RWPE2 (cell line): ENCODE measurements around the gene FAM171A2.
"Not testable (repeated sequence)": the region's sequence is repeated elsewhere in the genome, so short reads cannot be mapped to it uniquely, and the experiment has no call there.

Source experiments
- ATAC-seq: fragments of 200-7000 bp; cut with Tn5 transposase; 3 replicates; pipeline ENCODE4 v1.9.1; 2021; ENCODE audit warnings: low read depth
- DNase-seq: peaks from one replicate; pipeline ENCODE4 v3.0.0-alpha.2; 2020; ENCODE audit warnings: low spot score
- H3K27ac ChIP-seq: fragments of 450-650 bp; 2 replicates; pipeline ENCODE4 v1.5.1; 2017; ENCODE audit warnings: mild to moderate bottlenecking; ENCODE audit not compliant: poor library complexity, severe bottlenecking
- H3K27me3 ChIP-seq: fragments of 250-450 bp; sonication (Bioruptor Pico); 2 replicates; pipeline ENCODE4 v1.5.1; 2021; ENCODE audit warnings: mild to moderate bottlenecking, moderate library complexity; ENCODE audit not compliant: insufficient read depth, poor library complexity, severe bottlenecking
- H3K36me3 ChIP-seq: fragments of 250-450 bp; sonication (Bioruptor Pico); 2 replicates; pipeline ENCODE4 v1.5.1; 2020; ENCODE audit warnings: low read depth, mild to moderate bottlenecking, moderate library complexity
- H3K4me1 ChIP-seq: fragments of 250-450 bp; sonication (Bioruptor Pico); 2 replicates; pipeline ENCODE4 v1.5.1; 2021; ENCODE audit warnings: mild to moderate bottlenecking, moderate library complexity; ENCODE audit not compliant: insufficient read depth, poor library complexity, severe bottlenecking
- H3K4me3 ChIP-seq: fragments of 250-450 bp; sonication (Bioruptor Pico); 2 replicates; pipeline ENCODE4 v1.5.1; 2021; ENCODE audit warnings: mild to moderate bottlenecking, moderate library complexity; ENCODE audit not compliant: severe bottlenecking
- H3K9me3 ChIP-seq: fragments of 250-450 bp; sonication (Bioruptor Pico); 2 replicates; pipeline ENCODE4 v1.5.1; 2021; ENCODE audit warnings: mild to moderate bottlenecking, moderate library complexity; ENCODE audit not compliant: severe bottlenecking
- CTCF ChIP-seq: fragments of 450-650 bp; IDR thresholded peaks from one replicate; pipeline ENCODE4 v1.5.1; 2017; ENCODE audit warnings: mild to moderate bottlenecking, moderate library complexity; ENCODE audit not compliant: poor library complexity, severe bottlenecking

FAM171A2 gene

GRCh38 chr17:44394833-44395232 is 31.2 kb upstream of the FAM171A2 start:
- no peak for ATAC-seq
- H3K36me3 ChIP-seq, result peaks cover 21% of the 10 kb centered on the region
- H3K4me1 ChIP-seq, result no peaks in the 10 kb centered on the region
- no peak overlapping the region for H3K27ac ChIP-seq
- no peak for TF ChIP-seq CTCF
- H3K9me3 ChIP-seq, result no peaks in the 10 kb centered on the region
- no peak for DNase-seq
- no peak overlapping the region for H3K4me3 ChIP-seq
- no peaks in the 10 kb centered on the region for H3K27me3 ChIP-seq

GRCh38 chr17:44394112-44394511 is 30.5 kb upstream of the FAM171A2 start:
- H3K36me3 ChIP-seq, result peaks cover 14% of the 10 kb centered on the region
- H3K27me3 ChIP-seq, H3K4me3 ChIP-seq, H3K4me1 ChIP-seq, H3K9me3 ChIP-seq, H3K27ac ChIP-seq, ATAC-seq, DNase-seq: not testable (repeated sequence)

- H3K27ac ChIP-seq, result no peak overlapping the region
- no peaks in the 10 kb centered on the region for H3K9me3 ChIP-seq
- no peaks in the 10 kb centered on the region for H3K36me3 ChIP-seq
- no peak overlapping the region for H3K4me3 ChIP-seq
- no peaks in the 10 kb centered on the region for H3K27me3 ChIP-seq
- DNase-seq, result no peak
- peaks cover 3% of the 10 kb centered on the region for H3K4me1 ChIP-seq
- TF ChIP-seq CTCF, result no peak
- ATAC-seq, result no peak
Observed at GRCh38 chr17:44390250-44390870, 26.7 kb upstream of the FAM171A2 start.

GRCh38 chr17:44389723-44390202 is 26.1 kb upstream of the FAM171A2 start:
- DNase-seq, result no peak
- H3K9me3 ChIP-seq, result no peaks in the 10 kb centered on the region
- peaks cover 3% of the 10 kb centered on the region for H3K4me1 ChIP-seq
- TF ChIP-seq CTCF, result no peak
- no peak for ATAC-seq
- H3K4me3 ChIP-seq, result no peak overlapping the region
- H3K27me3 ChIP-seq, result no peaks in the 10 kb centered on the region
- no peak overlapping the region for H3K27ac ChIP-seq
- H3K36me3 ChIP-seq, result no peaks in the 10 kb centered on the region

GRCh38 chr17:44389281-44389680 is 25.6 kb upstream of the FAM171A2 start, which contains the start of gene ITGA2B:
TSS of gene ITGA2B (minus strand) at chr17:44389649. CDS start at chr17:44389473, 176 bp downstream.
- no peak for ATAC-seq
- H3K36me3 ChIP-seq, result no peaks in the 10 kb centered on the region
- no peaks in the 10 kb centered on the region for H3K9me3 ChIP-seq
- no peak for DNase-seq
- H3K27ac ChIP-seq, result no peak within 1 kb of the TSS
- no peak within 1 kb of the TSS for H3K4me3 ChIP-seq
- H3K27me3 ChIP-seq, result no peaks in the 10 kb centered on the region
- peaks cover 3% of the 10 kb centered on the region for H3K4me1 ChIP-seq
- TF ChIP-seq CTCF, result no peak
